BJ (cell line): ENCODE measurements around the gene TGFBRAP1. TPM values are rescaled to one million over a fixed set of nuclear protein-coding genes. Genes with fewer than 3 reads are reported as not detected.

ENCODE experiments used
- CTCF ChIA-PET: fragments of 350-600 bp; formaldehyde crosslinking; extraction: SDS; loops from one replicate; lab custom pipeline; 2021; ENCODE audit warnings: antibody characterized with exemption, inconsistent platforms; lab: Yijun Ruan, JAX
- POLR2A ChIA-PET: fragments of 300-600 bp; sonication (Branson Sonifier 250); formaldehyde crosslinking; extraction: SDS; loops from one replicate; lab custom pipeline; 2021; ENCODE audit warnings: antibody characterized with exemption; lab: Charles Lee
- DNase-seq: peaks from one replicate; pipeline ENCODE4 v3.0.0-alpha.2; 2011; ENCODE audit warnings: low read depth
- H3K27me3 ChIP-seq: 2 replicates; pipeline ENCODE4 v1.6.0; 2011; ENCODE audit warnings: low read length; ENCODE audit not compliant: control insufficient read depth, insufficient read depth
- H3K36me3 ChIP-seq: 2 replicates; pipeline ENCODE4 v1.5.1; 2011; ENCODE audit warnings: low read length; ENCODE audit not compliant: control insufficient read depth, insufficient read depth
- H3K4me3 ChIP-seq: 2 replicates; pipeline ENCODE4 v1.5.1; 2011; ENCODE audit warnings: low read depth, mild to moderate bottlenecking, control low read depth, low read length
- CTCF ChIP-seq: IDR thresholded peaks from 2 replicates; pipeline ENCODE4 v1.5.1; 2011; ENCODE audit warnings: low read depth, mild to moderate bottlenecking, control low read depth, inconsistent platforms, low read length, moderate library complexity; ENCODE audit not compliant: insufficient read depth
- polyA plus RNA-seq: library from polyadenylated mRNA; depleted of rRNA; stranded (reverse); fragments of >200 nt; gene quantifications from 2 replicates; pipeline ENCODE4 v1.2.3, GENCODE V29; 2011

The TGFBRAP1 gene
- polyA plus RNA-seq, 1 experiment: 8.3 TPM

- POLR2A ChIA-PET: no interaction called here
- Histone ChIP-seq H3K36me3 (peaks cover 20% of the 10 kb centered on the region), H3K27me3 (no peaks in the 10 kb centered on the region), H3K4me3 (no peak overlapping the region)
- CTCF ChIA-PET: interaction anchor here (1.0 to 1.2 kb wide), 5 partner anchors 8 to 164 kb away, joined by 3 to 5 read pairs (median 3); no protein-coding TSS in a partner anchor
- DNase-seq: no peak
- TF ChIP-seq CTCF: no peak
These were observed 50.4 kb downstream of the TGFBRAP1 start for GRCh38 chr2:105279126-105279525.

- no peak for DNase-seq
- no peak overlapping the region for H3K4me3 ChIP-seq
- peaks cover 20% of the 10 kb centered on the region for H3K36me3 ChIP-seq
- POLR2A ChIA-PET: no interaction called here
- H3K27me3 ChIP-seq: no peaks in the 10 kb centered on the region
- CTCF ChIA-PET: interaction anchor here (0.7 to 1.2 kb wide), 8 partner anchors 9 to 164 kb away, joined by 3 to 5 read pairs (median 4); no protein-coding TSS in a partner anchor
- no peak for TF ChIP-seq CTCF
These were observed 50.9 kb downstream of the TGFBRAP1 start for GRCh38 chr2:105278654-105279053.

- Histone ChIP-seq H3K4me3 (no peak overlapping the region), H3K36me3 (peaks cover 28% of the 10 kb centered on the region), H3K27me3 (no peaks in the 10 kb centered on the region)
- ChIA-PET POLR2A (no interaction called here), CTCF (interaction anchor here (1.1 to 1.7 kb wide), 2 partner anchors 21 to 35 kb away, joined by 4 to 5 read pairs; no protein-coding TSS in a partner anchor)
- no peak for TF ChIP-seq CTCF
- DNase-seq: no peak
These were observed 55.5 kb downstream of the TGFBRAP1 start for GRCh38 chr2:105274046-105274445.

GRCh38 chr2:105272176-105272575 lies 57.4 kb downstream of the TGFBRAP1 start:
- TF ChIP-seq CTCF: no peak
- ChIA-PET CTCF (interaction anchor here (1.9 kb wide), 1 partner anchor 16 kb away, joined by 7 read pairs; no protein-coding TSS in a partner anchor), POLR2A (no interaction called here)
- Histone ChIP-seq H3K27me3 (no peaks in the 10 kb centered on the region), H3K36me3 (peaks cover 36% of the 10 kb centered on the region), H3K4me3 (no peak overlapping the region)
- DNase-seq: no peak

- CTCF ChIA-PET: interaction anchor here (1.1 to 1.9 kb wide), 2 partner anchors 17 to 40 kb away, joined by 3 to 7 read pairs; no protein-coding TSS in a partner anchor
These were observed 58.0 kb downstream of the TGFBRAP1 start for GRCh38 chr2:105271393-105272045.

More at GRCh38 chr2:105271393-105272045, 58.0 kb downstream of the TGFBRAP1 start:
- POLR2A ChIA-PET: no interaction called here
- Histone ChIP-seq H3K4me3 (no peak overlapping the region), H3K36me3 (peaks cover 36% of the 10 kb centered on the region), H3K27me3 (no peaks in the 10 kb centered on the region)
- no peak for DNase-seq
- no peak for TF ChIP-seq CTCF
